Kidney (tissue), 14 donors: ENCODE results near the gene CRABP2. TPM values are rescaled to one million over a fixed set of nuclear protein-coding genes. Genes with fewer than 3 reads are reported as not detected.
A peak's percentile ranks its signal among the peaks of the same experiment; 100 is the strongest.

Source experiments
- DNase-seq, 5 donors: peaks; one replicate each; pipeline ENCODE4 v3.0.0-alpha.2; 2013 to 2020
- FAIRE-seq: peaks from 2 replicates; lab custom pipeline; 2012; peaks lifted over from hg19 to GRCh38; lab: Jason Lieb, UNC
- H3K27ac ChIP-seq, 2 donors: one replicate each; pipeline ENCODE4 v1.7.0; 2013; ENCODE audit warnings: low read depth in 2 of 2, low read length in 2 of 2, inconsistent platforms in 1 of 2
- H3K27me3 ChIP-seq: one replicate; pipeline ENCODE4 v1.7.1; 2013; ENCODE audit warnings: low read length, inconsistent platforms; ENCODE audit not compliant: control insufficient read depth, insufficient read depth
- H3K36me3 ChIP-seq, 3 donors: one replicate each; pipeline versions ENCODE4 v1.7.0 to v1.7.1; 2013; ENCODE audit warnings: low read length in 3 of 3, control low read depth in 1 of 3, inconsistent platforms in 1 of 3; ENCODE audit not compliant: insufficient read depth in 3 of 3, control insufficient read depth in 2 of 3
- H3K4me1 ChIP-seq, 3 donors: one replicate each; pipeline versions ENCODE4 v1.7.0 to v1.7.1; 2013; ENCODE audit warnings: low read length in 3 of 3, inconsistent platforms in 1 of 3, low read depth in 1 of 3; ENCODE audit not compliant: control insufficient read depth in 2 of 3, insufficient read depth in 2 of 3
- H3K4me3 ChIP-seq, 3 donors: one replicate each; pipeline versions ENCODE4 v1.7.0 to v1.8.1; 2013; ENCODE audit warnings: low read length in 3 of 3, control low read depth in 1 of 3, inconsistent platforms in 1 of 3
- H3K9ac ChIP-seq, 3 donors: one replicate each; pipeline versions ENCODE4 v1.7.0 to v1.7.1; 2013; ENCODE audit warnings: low read length in 3 of 3, control low read depth in 1 of 3, inconsistent platforms in 1 of 3
- H3K9me3 ChIP-seq, 3 donors: one replicate each; pipeline versions ENCODE4 v1.7.0 to v1.7.1; 2013; ENCODE audit warnings: low read length in 3 of 3, control low read depth in 1 of 3, inconsistent platforms in 1 of 3; ENCODE audit not compliant: control insufficient read depth in 2 of 3, insufficient read depth in 1 of 3
- intact Hi-C: fragments of 100-400 bp; cut with DNase I; formaldehyde crosslinking; loops from one replicate; pipeline ENCODE4 v1.11.1; 2022
- polyA plus RNA-seq: library from polyadenylated mRNA; stranded (reverse); fragments of 350-450 nt; fragmentation: Illumina TruSeq; extraction: RNeasy Lipid Tissue Mini Kit (QIAGEN cat#74804); gene quantifications from one replicate; pipeline ENCODE4 v1.2.3, GENCODE V29; 2014; ENCODE audit warnings: low read depth, low replicate concordance; ENCODE audit not compliant: insufficient read depth
- total RNA-seq: library from RNA; stranded (reverse); fragmentation: NEBNext Ultra II Directional; extraction: Animal tissue kit (Norgen Biotek cat#: 25700); gene quantifications from one replicate; pipeline ENCODE4 v1.2.1, GENCODE V29; 2021
- TF ChIP-seq, protein P1 (sequence below): IDR thresholded peaks from 3 replicates; pipeline ENCODE4 v1.5.1; 2012; ENCODE audit warnings: mild to moderate bottlenecking, moderate library complexity, borderline replicate concordance; ENCODE audit not compliant: insufficient read depth; ENCODE audit errors: extremely low read depth
- donor health status: control.
- donor health status: control.
- donor health status: control.
- donor health status: control.
- donor health status: control.
- donor health status: DM: yes; HTN: yes; CAD: no.
- donor health status: Normal renal cell carcinoma (clear cell type).

Gene CRABP2
- total and polyA plus RNA-seq, 2 donors from 2014 or later: 15.2 to 21.6 TPM

DNA sequence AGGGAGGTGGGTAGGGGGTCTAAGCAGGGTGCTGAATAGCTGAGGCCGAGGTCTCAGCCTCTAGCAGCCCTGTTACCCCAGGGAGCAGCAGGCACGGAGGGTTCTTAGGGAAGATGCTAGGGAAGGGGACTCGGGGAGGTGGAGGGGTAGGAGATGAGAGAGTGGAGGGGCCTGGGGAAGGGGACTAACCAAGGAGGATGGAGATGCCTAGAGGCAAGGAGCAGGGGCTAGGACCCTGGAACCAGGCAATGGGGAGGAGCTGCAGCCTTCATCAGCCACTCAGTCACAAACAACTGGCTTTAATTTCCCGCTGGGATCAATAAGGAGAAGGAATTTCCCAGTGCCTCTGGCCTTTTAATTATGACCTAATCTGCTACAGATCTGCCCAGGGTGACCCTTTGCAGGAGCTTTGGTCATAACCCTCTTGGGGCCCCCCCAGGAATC is 2.9 kb upstream of the CRABP2 start:
- Histone ChIP-seq H3K27ac (no peak overlapping the region), H3K4me1 (peaks cover 0 to 11% (median 0%) of the 10 kb centered on the region in 3 donors), H3K4me3 (no peak overlapping the region), H3K9me3 (no peaks in the 10 kb centered on the region), H3K36me3 (no peaks in the 10 kb centered on the region), H3K9ac (no peak overlapping the region), H3K27me3 (no peaks in the 10 kb centered on the region)
- FAIRE-seq (no peak), DNase-seq (peak in 1 of 5 donors; percentile 58)
- intact Hi-C loops: no loop called here
- TF ChIP-seq, protein P1, sequence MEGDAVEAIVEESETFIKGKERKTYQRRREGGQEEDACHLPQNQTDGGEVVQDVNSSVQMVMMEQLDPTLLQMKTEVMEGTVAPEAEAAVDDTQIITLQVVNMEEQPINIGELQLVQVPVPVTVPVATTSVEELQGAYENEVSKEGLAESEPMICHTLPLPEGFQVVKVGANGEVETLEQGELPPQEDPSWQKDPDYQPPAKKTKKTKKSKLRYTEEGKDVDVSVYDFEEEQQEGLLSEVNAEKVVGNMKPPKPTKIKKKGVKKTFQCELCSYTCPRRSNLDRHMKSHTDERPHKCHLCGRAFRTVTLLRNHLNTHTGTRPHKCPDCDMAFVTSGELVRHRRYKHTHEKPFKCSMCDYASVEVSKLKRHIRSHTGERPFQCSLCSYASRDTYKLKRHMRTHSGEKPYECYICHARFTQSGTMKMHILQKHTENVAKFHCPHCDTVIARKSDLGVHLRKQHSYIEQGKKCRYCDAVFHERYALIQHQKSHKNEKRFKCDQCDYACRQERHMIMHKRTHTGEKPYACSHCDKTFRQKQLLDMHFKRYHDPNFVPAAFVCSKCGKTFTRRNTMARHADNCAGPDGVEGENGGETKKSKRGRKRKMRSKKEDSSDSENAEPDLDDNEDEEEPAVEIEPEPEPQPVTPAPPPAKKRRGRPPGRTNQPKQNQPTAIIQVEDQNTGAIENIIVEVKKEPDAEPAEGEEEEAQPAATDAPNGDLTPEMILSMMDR: no peak

DNA sequence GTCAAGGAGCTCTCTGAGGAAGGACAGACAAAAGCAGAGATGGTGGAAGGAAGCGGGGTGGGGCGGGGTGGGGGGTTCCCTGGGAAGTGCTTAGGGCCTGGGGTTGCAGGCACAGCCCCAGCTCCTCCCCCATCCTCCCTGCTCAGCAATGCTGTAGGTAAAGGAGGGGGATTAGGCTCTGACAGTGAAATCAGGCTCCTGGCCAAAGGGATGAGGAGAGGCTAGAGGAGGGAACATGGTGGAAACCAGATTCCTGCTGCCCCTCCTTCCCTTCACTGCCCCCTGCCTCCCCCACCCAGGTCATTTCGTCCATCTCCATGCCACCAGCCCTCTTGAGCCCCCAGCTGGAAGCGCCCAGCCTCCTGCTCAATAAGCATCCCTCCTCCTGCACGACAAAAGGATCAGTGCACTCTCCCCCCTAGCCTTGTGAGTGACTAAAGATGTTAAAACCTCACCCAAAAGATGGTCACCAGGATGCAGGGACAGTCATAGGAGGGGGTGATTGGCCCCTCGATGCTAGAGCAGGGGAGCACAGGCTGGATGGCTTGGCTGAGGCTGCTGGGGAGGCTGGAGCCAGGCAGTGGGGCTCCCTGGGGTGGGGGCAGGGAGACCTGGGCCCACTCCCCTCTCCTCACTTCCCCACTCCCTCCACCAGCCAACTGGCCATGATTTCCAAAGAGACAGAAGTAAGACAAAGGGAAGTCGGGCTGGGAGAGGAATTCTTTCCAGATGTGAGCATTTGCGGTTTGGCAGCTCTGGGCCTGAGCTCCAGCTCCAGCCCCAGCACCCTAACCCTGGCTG is 2.2 kb upstream of the CRABP2 start:
- H3K4me3 ChIP-seq: no peak overlapping the region
- H3K27me3 ChIP-seq: no peaks in the 10 kb centered on the region
- FAIRE-seq (no peak), DNase-seq (peak in 3 of 5 donors; percentile 67 to 76 (median 70))
- no peak overlapping the region for H3K27ac ChIP-seq
- peaks cover 0 to 11% (median 0%) of the 10 kb centered on the region in 3 donors for H3K4me1 ChIP-seq
- no peaks in the 10 kb centered on the region for H3K36me3 ChIP-seq
- intact Hi-C loops: no loop called here
- H3K9me3 ChIP-seq: no peaks in the 10 kb centered on the region
- no peak overlapping the region for H3K9ac ChIP-seq
- TF ChIP-seq, protein P1: no peak

DNA sequence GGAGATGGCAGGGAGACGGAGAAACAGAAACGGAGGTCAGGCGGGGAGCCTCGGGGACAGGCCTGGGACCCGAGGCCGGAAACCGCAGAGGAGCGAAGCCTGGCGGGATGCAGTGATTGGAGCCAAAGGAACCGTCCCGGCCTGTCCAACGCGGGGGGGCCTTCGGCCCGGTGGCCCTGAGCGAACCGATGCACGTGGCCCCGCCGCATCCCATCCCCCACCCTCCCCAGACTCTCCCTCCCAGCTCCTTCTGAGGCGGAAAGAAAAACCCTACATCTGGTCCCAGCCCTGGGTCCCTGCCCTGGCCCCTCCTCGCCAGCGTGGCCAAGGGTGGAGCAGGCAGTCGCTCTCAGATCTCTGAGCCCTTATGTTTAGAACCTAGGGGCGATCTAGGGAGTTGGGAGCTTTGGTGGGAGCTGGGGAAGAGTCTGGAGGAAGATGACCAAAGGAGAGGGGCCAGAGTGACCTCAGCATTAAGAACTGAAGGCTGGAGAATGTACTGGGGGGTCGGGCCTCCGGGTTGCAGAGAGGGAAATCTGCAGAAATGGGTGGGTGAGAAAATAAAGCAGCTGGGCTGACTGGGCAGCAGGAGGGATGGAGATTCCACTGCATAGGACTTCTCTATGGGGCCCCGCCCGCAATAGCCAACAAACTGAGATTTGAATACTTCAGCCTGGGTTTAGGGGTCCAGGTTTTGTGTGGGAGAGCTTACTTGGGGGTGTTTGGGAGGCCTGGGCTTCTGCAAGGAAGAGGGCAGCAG is 1.5 kb upstream of the CRABP2 start:
- FAIRE-seq: no peak
- H3K9ac ChIP-seq: peak overlapping the region in 1 of 3 donors; percentile 62
- peak overlapping the region in 2 of 3 donors; percentile 15 to 50 for H3K4me3 ChIP-seq
- DNase-seq: peak; percentile 81 to 92 (median 89)
- no peak overlapping the region for H3K27ac ChIP-seq
- intact Hi-C loops: no loop called here
- peaks cover 0 to 11% (median 0%) of the 10 kb centered on the region in 3 donors for H3K4me1 ChIP-seq
- H3K36me3 ChIP-seq: no peaks in the 10 kb centered on the region
- H3K9me3 ChIP-seq: no peaks in the 10 kb centered on the region
- no peaks in the 10 kb centered on the region for H3K27me3 ChIP-seq
- TF ChIP-seq, protein P1: no peak
